Loucy (cell line): ENCODE data around the gene PDXP.
A peak's percentile ranks its signal among the peaks of the same experiment; 100 is the strongest.

Experiments used
- H2AFZ ChIP-seq: fragments of 200-600 bp; sonication (generic); 2 replicates; pipeline ENCODE4 v1.6.0; 2016; ENCODE audit warnings: antibody characterized with exemption, mild to moderate bottlenecking, low read length, moderate library complexity
- H3F3A ChIP-seq: fragments of 200-600 bp; 2 replicates; pipeline ENCODE4 v1.6.0; 2016; ENCODE audit warnings: antibody characterized with exemption, low read depth, mild to moderate bottlenecking
- H3K27me3 ChIP-seq: fragments of 200-600 bp; sonication (generic); 2 replicates; pipeline ENCODE4 v1.6.1; 2014; ENCODE audit warnings: low read length, mild to moderate bottlenecking; ENCODE audit not compliant: insufficient read depth, poor library complexity, severe bottlenecking
- H3K36me3 ChIP-seq: fragments of 200-600 bp; sonication (generic); 2 replicates; pipeline ENCODE4 v1.6.1; 2016; ENCODE audit warnings: low read length; ENCODE audit not compliant: insufficient read depth
- H3K4me1 ChIP-seq: fragments of 200-600 bp; sonication (generic); 2 replicates; pipeline ENCODE4 v1.5.1; 2014; ENCODE audit warnings: low read length, mild to moderate bottlenecking; ENCODE audit not compliant: insufficient read depth, poor library complexity, severe bottlenecking
- H3K4me2 ChIP-seq: fragments of 200-600 bp; sonication (generic); 2 replicates; pipeline ENCODE4 v1.6.0; 2014; ENCODE audit warnings: antibody characterized with exemption, low read length, low read depth, mild to moderate bottlenecking; ENCODE audit not compliant: poor library complexity, severe bottlenecking
- H3K4me3 ChIP-seq: fragments of 200-600 bp; sonication (generic); 2 replicates; pipeline ENCODE4 v1.5.1; 2014; ENCODE audit warnings: low read length, mild to moderate bottlenecking, mixed read lengths; ENCODE audit not compliant: poor library complexity, severe bottlenecking
- H3K79me2 ChIP-seq: fragments of 200-600 bp; sonication (generic); 2 replicates; pipeline ENCODE4 v1.6.1; 2014; ENCODE audit warnings: low read length; ENCODE audit not compliant: insufficient read depth
- H3K9ac ChIP-seq: fragments of 200-600 bp; sonication (generic); 2 replicates; pipeline ENCODE4 v1.6.0; 2014; ENCODE audit warnings: mild to moderate bottlenecking, low read depth, low read length, moderate library complexity; ENCODE audit not compliant: poor library complexity, severe bottlenecking
- H3K9me2 ChIP-seq: fragments of 200-600 bp; sonication (generic); replicated peaks from 2 replicates; pipeline ENCODE4 v1.6.1; 2016; ENCODE audit warnings: low read depth, low read length, mixed read lengths
- H3K9me3 ChIP-seq: fragments of 200-600 bp; sonication (generic); 2 replicates; pipeline ENCODE4 v1.6.1; 2014; ENCODE audit warnings: mild to moderate bottlenecking, antibody characterized with exemption, low read length, low read depth; ENCODE audit not compliant: insufficient read depth
- H4K20me1 ChIP-seq: fragments of 200-600 bp; sonication (generic); 2 replicates; pipeline ENCODE4 v1.6.0; 2014; ENCODE audit warnings: antibody characterized with exemption, low read length, mild to moderate bottlenecking; ENCODE audit not compliant: insufficient read depth, poor library complexity, severe bottlenecking
- EZH2phosphoT487 ChIP-seq: fragments of 200-600 bp; IDR thresholded peaks from 2 replicates; pipeline ENCODE4 v1.6.1; 2018; ENCODE audit warnings: antibody characterized with exemption, mild to moderate bottlenecking, moderate library complexity, borderline replicate concordance
- TF ChIP-seq, protein P1 (sequence below): fragments of 200-600 bp; sonication (generic); conservative IDR thresholded peaks from 2 replicates; pipeline ENCODE4 v1.5.1; 2014; ENCODE audit warnings: mild to moderate bottlenecking, antibody characterized with exemption, low read length

PDXP gene

DNA sequence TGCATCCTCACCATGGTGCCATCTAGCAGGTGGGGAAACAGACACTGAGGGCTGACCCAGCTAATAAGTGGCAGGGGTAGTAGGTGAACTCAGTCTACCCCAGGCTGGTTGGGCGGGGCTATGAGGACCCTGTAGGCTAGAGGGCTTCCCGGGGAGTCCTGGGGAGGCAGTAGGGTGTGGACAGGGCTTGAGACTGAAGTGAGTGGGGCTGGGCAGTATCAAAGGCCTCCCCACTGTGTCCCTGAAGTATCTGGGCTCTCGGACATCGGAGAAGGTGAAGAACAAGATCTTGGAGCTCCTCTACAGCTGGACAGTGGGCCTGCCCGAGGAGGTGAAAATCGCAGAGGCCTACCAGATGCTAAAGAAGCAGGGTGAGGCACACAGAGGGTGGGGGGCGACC lies 38.5 kb upstream of the PDXP start:
- no peaks in the 10 kb centered on the region for H3K9me2 ChIP-seq
- H3K4me2 ChIP-seq, result no peak overlapping the region
- no peak overlapping the region for H3K4me3 ChIP-seq
- H3K27me3 ChIP-seq, result no peaks in the 10 kb centered on the region
- H3K36me3 ChIP-seq, result peaks cover 31% of the 10 kb centered on the region; the same call in 1 of the 2 replicates
- no peaks in the 10 kb centered on the region for H3K79me2 ChIP-seq
- no peak for TF ChIP-seq EZH2phosphoT487
- TF ChIP-seq, protein P1, sequence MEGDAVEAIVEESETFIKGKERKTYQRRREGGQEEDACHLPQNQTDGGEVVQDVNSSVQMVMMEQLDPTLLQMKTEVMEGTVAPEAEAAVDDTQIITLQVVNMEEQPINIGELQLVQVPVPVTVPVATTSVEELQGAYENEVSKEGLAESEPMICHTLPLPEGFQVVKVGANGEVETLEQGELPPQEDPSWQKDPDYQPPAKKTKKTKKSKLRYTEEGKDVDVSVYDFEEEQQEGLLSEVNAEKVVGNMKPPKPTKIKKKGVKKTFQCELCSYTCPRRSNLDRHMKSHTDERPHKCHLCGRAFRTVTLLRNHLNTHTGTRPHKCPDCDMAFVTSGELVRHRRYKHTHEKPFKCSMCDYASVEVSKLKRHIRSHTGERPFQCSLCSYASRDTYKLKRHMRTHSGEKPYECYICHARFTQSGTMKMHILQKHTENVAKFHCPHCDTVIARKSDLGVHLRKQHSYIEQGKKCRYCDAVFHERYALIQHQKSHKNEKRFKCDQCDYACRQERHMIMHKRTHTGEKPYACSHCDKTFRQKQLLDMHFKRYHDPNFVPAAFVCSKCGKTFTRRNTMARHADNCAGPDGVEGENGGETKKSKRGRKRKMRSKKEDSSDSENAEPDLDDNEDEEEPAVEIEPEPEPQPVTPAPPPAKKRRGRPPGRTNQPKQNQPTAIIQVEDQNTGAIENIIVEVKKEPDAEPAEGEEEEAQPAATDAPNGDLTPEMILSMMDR, result no peak
- H3F3A ChIP-seq, result no peaks in the 10 kb centered on the region
- H3K9ac ChIP-seq, result no peak overlapping the region
- no peaks in the 10 kb centered on the region for H3K9me3 ChIP-seq
- H3K4me1 ChIP-seq, result peaks cover 5% of the 10 kb centered on the region
- no peaks in the 10 kb centered on the region for H4K20me1 ChIP-seq
- no peak overlapping the region for H2AFZ ChIP-seq

DNA sequence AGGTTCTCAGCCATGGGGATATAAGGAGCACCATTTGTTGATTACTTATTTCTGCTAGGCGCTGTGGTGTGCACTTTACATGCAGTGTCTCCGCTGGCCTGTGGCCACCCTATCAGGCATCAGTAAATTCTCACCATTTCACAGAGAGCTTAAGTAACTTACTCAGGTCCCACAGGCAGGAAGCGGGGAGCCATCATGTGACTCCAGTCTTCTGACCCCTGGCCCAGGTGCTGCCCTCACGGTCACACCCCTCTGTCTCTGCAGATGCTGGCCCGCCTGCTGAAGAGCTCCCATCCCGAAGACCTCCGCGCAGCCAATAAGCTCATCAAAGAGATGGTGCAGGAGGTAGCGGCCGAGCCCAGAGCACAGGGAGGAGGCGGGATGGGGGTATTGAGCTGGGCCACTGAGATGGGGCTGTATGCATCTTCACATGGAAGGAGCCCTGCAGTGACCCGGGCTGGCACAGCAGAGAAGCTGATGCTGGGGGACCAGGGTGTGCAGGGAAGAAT lies 37.1 kb upstream of the PDXP start:
- peaks cover 26% of the 10 kb centered on the region; the same call in 1 of the 2 replicates for H3K36me3 ChIP-seq
- peaks cover 9% of the 10 kb centered on the region for H3K4me1 ChIP-seq
- H3K9me3 ChIP-seq, result no peaks in the 10 kb centered on the region
- no peak for TF ChIP-seq EZH2phosphoT487
- TF ChIP-seq, protein P1, result no peak
- H3K79me2 ChIP-seq, result no peaks in the 10 kb centered on the region
- no peaks in the 10 kb centered on the region for H3F3A ChIP-seq
- no peaks in the 10 kb centered on the region for H4K20me1 ChIP-seq
- H3K9me2 ChIP-seq, result no peaks in the 10 kb centered on the region
- no peak overlapping the region for H3K4me2 ChIP-seq
- no peak overlapping the region for H3K4me3 ChIP-seq
- H3K27me3 ChIP-seq, result no peaks in the 10 kb centered on the region
- no peak overlapping the region for H3K9ac ChIP-seq
- no peak overlapping the region for H2AFZ ChIP-seq

DNA sequence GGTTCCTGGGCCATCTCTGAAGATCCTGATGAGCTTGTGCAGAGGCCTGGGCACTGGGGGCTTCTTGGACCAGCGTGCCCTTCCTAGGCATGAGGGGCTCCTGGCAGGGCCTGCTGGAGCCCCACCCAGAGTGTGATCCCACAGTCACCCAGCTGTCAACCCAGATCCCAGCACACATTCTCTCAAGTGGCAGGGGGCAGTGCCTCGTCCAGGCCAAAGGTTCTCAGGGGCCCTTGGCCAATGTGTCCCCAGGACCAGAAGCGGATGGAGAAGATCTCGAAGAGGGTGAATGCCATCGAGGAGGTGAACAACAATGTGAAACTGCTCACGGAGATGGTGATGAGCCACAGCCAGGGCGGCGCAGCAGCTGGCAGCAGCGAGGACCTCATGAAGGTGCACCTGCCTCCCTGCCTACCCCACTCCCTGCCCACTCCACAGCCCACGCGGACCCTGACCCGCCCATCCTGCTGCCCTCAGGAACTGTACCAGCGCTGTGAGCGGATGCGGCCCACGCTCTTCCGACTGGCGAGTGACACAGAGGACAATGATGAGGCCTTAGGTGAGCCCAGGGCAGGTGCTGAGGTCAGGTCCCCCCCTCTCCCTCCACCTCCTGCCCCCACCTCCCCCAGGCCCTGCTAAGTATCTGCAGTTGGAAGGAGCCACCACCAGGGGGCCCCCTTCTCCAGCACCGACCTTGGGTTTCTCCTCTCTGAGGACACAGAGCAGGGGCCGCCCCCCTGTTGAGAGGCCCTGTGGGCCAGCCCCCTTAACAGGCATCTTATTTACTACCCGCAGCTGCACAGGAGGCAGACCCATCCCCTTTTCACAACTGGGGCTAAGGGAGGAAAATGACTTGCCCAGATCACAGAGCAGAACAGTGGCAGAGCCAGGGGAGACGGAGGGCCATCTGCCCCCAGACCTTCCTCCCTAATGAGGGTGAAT lies 35.2 kb upstream of the PDXP start:
- Histone ChIP-seq H2AFZ (no peak overlapping the region), H3K79me2 (no peaks in the 10 kb centered on the region), H3K27me3 (no peaks in the 10 kb centered on the region), H3K9me3 (no peaks in the 10 kb centered on the region), H3K9ac (peak overlapping the region; percentile 54), H3K36me3 (peaks cover 14% of the 10 kb centered on the region; the same call in 1 of the 2 replicates), H3F3A (0 out of 2 replicates have a peak, but pooled peaks cover 5% of the 10 kb centered on the region), H3K4me1 (peaks cover 28% of the 10 kb centered on the region), H4K20me1 (no peaks in the 10 kb centered on the region), H3K9me2 (no peaks in the 10 kb centered on the region), H3K4me3 (no peak overlapping the region), H3K4me2 (peak overlapping the region; percentile 50)
- TF ChIP-seq, protein P1, result peak; percentile 90
- TF ChIP-seq EZH2phosphoT487, result no peak
